HEK293 (cell line): Measurements from ENCODE around the gene CTSZ.

ENCODE experiments used
- GLIS1 ChIP-seq: fragments of 450-650 bp; formaldehyde crosslinking; IDR thresholded peaks from 2 replicates; pipeline ENCODE4 v1.5.1; 2016; ENCODE audit warnings: missing biosample characterization, missing genetic modification characterization
- KLF10 ChIP-seq: fragments of 450-650 bp; IDR thresholded peaks from 2 replicates; pipeline ENCODE4 v1.5.1; 2018; ENCODE audit warnings: missing biosample characterization, mild to moderate bottlenecking, missing genetic modification characterization
- KLF17 ChIP-seq: fragments of 450-650 bp; formaldehyde crosslinking; IDR thresholded peaks from 2 replicates; pipeline ENCODE4 v1.5.1; 2016; ENCODE audit warnings: missing biosample characterization, missing genetic modification characterization
- KLF8 ChIP-seq: fragments of 450-650 bp; formaldehyde crosslinking; IDR thresholded peaks from 2 replicates; pipeline ENCODE4 v1.5.1; 2016; ENCODE audit warnings: missing biosample characterization, missing genetic modification characterization
- OVOL3 ChIP-seq: fragments of 450-650 bp; formaldehyde crosslinking; IDR thresholded peaks from 2 replicates; pipeline ENCODE4 v1.5.1; 2016; ENCODE audit warnings: missing biosample characterization, missing genetic modification characterization
- PRDM1 ChIP-seq: fragments of 450-650 bp; formaldehyde crosslinking; IDR thresholded peaks from 2 replicates; pipeline ENCODE4; 2016; ENCODE audit warnings: missing biosample characterization, missing genetic modification characterization
- SP2 ChIP-seq: fragments of 450-650 bp; formaldehyde crosslinking; IDR thresholded peaks from 2 replicates; pipeline ENCODE4 v1.5.1; 2016; ENCODE audit warnings: missing biosample characterization, missing genetic modification characterization
- TCF7L2 ChIP-seq: IDR thresholded peaks from 2 replicates; pipeline ENCODE4 v1.6.1; 2011; ENCODE audit warnings: low read depth, mild to moderate bottlenecking, inconsistent platforms, low read length, moderate library complexity, borderline replicate concordance
- ZBTB10 ChIP-seq: fragments of 450-650 bp; formaldehyde crosslinking; IDR thresholded peaks from 2 replicates; pipeline ENCODE4 v1.5.1; 2016; ENCODE audit warnings: missing biosample characterization, missing genetic modification characterization
- ZBTB11 ChIP-seq: fragments of 450-650 bp; formaldehyde crosslinking; conservative IDR thresholded peaks from 2 replicates; pipeline ENCODE4 v1.5.1; 2016; ENCODE audit warnings: low read depth, missing biosample characterization, missing genetic modification characterization
- ZNF146 ChIP-seq: fragments of 450-650 bp; formaldehyde crosslinking; IDR thresholded peaks from 2 replicates; pipeline ENCODE4 v1.5.1; 2016; ENCODE audit warnings: missing biosample characterization, missing genetic modification characterization
- ZNF280C ChIP-seq: fragments of 450-650 bp; formaldehyde crosslinking; IDR thresholded peaks from 2 replicates; pipeline ENCODE4 v1.5.1; 2016; ENCODE audit warnings: missing biosample characterization, missing genetic modification characterization
- ZNF426 ChIP-seq: fragments of 450-650 bp; formaldehyde crosslinking; IDR thresholded peaks from 2 replicates; pipeline ENCODE4 v1.5.1; 2017; ENCODE audit warnings: missing biosample characterization, missing genetic modification characterization, mild to moderate bottlenecking, inconsistent platforms, moderate library complexity
- ZNF510 ChIP-seq: fragments of 450-650 bp; formaldehyde crosslinking; IDR thresholded peaks from 2 replicates; pipeline ENCODE4 v1.5.1; 2018; ENCODE audit warnings: mild to moderate bottlenecking, missing genetic modification characterization, missing biosample characterization; ENCODE audit not compliant: insufficient replicate concordance
- ZNF518A ChIP-seq: fragments of 450-650 bp; formaldehyde crosslinking; conservative IDR thresholded peaks from 2 replicates; pipeline ENCODE4 v1.5.1; 2016; ENCODE audit warnings: low read depth, missing biosample characterization, missing genetic modification characterization
- ZNF555 ChIP-seq: fragments of 450-650 bp; formaldehyde crosslinking; conservative IDR thresholded peaks from 2 replicates; pipeline ENCODE4 v1.5.1; 2017; ENCODE audit warnings: missing biosample characterization, mild to moderate bottlenecking, missing genetic modification characterization, inconsistent platforms
- ZNF704 ChIP-seq: fragments of 450-650 bp; formaldehyde crosslinking; IDR thresholded peaks from 2 replicates; pipeline ENCODE4 v1.5.1; 2016; ENCODE audit warnings: missing biosample characterization, missing genetic modification characterization
- ZNF707 ChIP-seq: fragments of 450-650 bp; formaldehyde crosslinking; IDR thresholded peaks from 2 replicates; pipeline ENCODE4 v1.5.1; 2016; ENCODE audit warnings: missing biosample characterization, missing genetic modification characterization
- ZNF777 ChIP-seq: fragments of 450-650 bp; formaldehyde crosslinking; IDR thresholded peaks from 2 replicates; pipeline ENCODE4 v1.5.1; 2017; ENCODE audit warnings: missing biosample characterization, missing genetic modification characterization, borderline replicate concordance
- ZSCAN18 ChIP-seq: fragments of 450-650 bp; formaldehyde crosslinking; IDR thresholded peaks from 2 replicates; pipeline ENCODE4 v1.5.1; 2016; ENCODE audit warnings: missing biosample characterization, missing genetic modification characterization
- ZSCAN30 ChIP-seq: fragments of 450-650 bp; IDR thresholded peaks from 2 replicates; pipeline ENCODE4 v1.5.1; 2018; ENCODE audit warnings: missing biosample characterization, mild to moderate bottlenecking, missing genetic modification characterization, moderate library complexity

Gene CTSZ

GRCh38 chr20:59032023-59032712 lies 25.1 kb upstream of the CTSZ start, which contains the start of gene ATP5F1E (continued):
- TF ChIP-seq ZNF704: peak; percentile 81
- TF ChIP-seq ZNF146: no peak
- TF ChIP-seq KLF17 (tag by site-specific recombination): peak; percentile 17; the same call in 1 of the 2 replicates
- TF ChIP-seq KLF10 (tag by site-specific recombination): peak; percentile 98
- TF ChIP-seq OVOL3 (tag by site-specific recombination): peak; percentile 37; the same call in 1 of the 2 replicates
- no peak for TF ChIP-seq TCF7L2
- TF ChIP-seq ZNF707: no peak
- peak; percentile 4; the same call in 1 of the 2 replicates for TF ChIP-seq PRDM1 (tag by site-specific recombination)
- TF ChIP-seq GLIS1 (tag by site-specific recombination): 0 out of 2 replicates have a peak, but pooled peaks have one; percentile 32
- TF ChIP-seq ZNF555 (tag by site-specific recombination): no peak
- TF ChIP-seq ZBTB11 (tag by site-specific recombination): peak; percentile 80
- no peak for TF ChIP-seq ZSCAN18 (tag by site-specific recombination)
- peak; percentile 44; the same call in 1 of the 2 replicates for TF ChIP-seq ZSCAN30 (tag by site-specific recombination)
- no peak for TF ChIP-seq ZNF510 (tag by site-specific recombination)
- peak; percentile 94 for TF ChIP-seq ZBTB10 (tag by site-specific recombination)
- TF ChIP-seq ZNF280C (tag by site-specific recombination): no peak
- TF ChIP-seq ZNF777: peak; percentile 45; the same call in 1 of the 2 replicates
- peak; percentile 87 for TF ChIP-seq SP2
- TF ChIP-seq KLF8 (tag by site-specific recombination): peak; percentile 60
- 0 out of 2 replicates have a peak, but pooled peaks have one; percentile 14 for TF ChIP-seq ZNF518A (tag by site-specific recombination)
- no peak for TF ChIP-seq ZNF426 (tag by site-specific recombination)
